GM21360 (cell line): ENCODE data around the gene MCM6.

Experiments used
- ATAC-seq: cut with Tn5 transposase; IDR thresholded peaks from one replicate; pipeline ENCODE4 v1.9.1; 2021; ENCODE audit warnings: mild to moderate bottlenecking, moderate library complexity; ENCODE audit not compliant: unreplicated experiment

The MCM6 gene

GRCh38 chr2:135791418-135792190 is 84.6 kb downstream of the MCM6 start:
- ATAC-seq = no peak

GRCh38 chr2:135790423-135790822 is 85.8 kb downstream of the MCM6 start:
- no peak for ATAC-seq
